Neural cell (in vitro differentiated cells): ENCODE results near the gene CHST1. TPM values are rescaled to one million over a fixed set of nuclear protein-coding genes. Genes with fewer than 3 reads are reported as not detected.

Experiments used
- H2AFZ ChIP-seq: fragments of 200-600, 300-800 bp; sonication (generic), shearing (Covaris generic); 2 replicates; pipeline ENCODE4 v1.6.0; 2014; ENCODE audit warnings: low read depth, mild to moderate bottlenecking, antibody characterized with exemption, low read length, moderate library complexity
- H3F3A ChIP-seq: fragments of 200-600 bp; shearing (Covaris generic); 2 replicates; pipeline ENCODE4 v1.6.1; 2016; ENCODE audit warnings: mild to moderate bottlenecking, moderate library complexity, mixed read lengths, antibody characterized with exemption, low read length; ENCODE audit not compliant: insufficient read depth, poor library complexity, severe bottlenecking
- H3K27ac ChIP-seq: fragments of 200-600, 300-800 bp; sonication (generic), shearing (Covaris generic); 2 replicates; pipeline ENCODE4 v1.5.1; 2014; ENCODE audit warnings: mild to moderate bottlenecking, low read length, moderate library complexity
- H3K27me3 ChIP-seq: fragments of 300-800, 200-600 bp; sonication (generic), shearing (Covaris generic); 2 replicates; pipeline ENCODE4 v1.6.0; 2014; ENCODE audit warnings: mild to moderate bottlenecking, low read depth, low read length, moderate library complexity; ENCODE audit not compliant: insufficient read depth
- H3K36me3 ChIP-seq: fragments of 300-800, 200-600 bp; sonication (generic), shearing (Covaris generic); 2 replicates; pipeline ENCODE4 v1.5.1; 2014; ENCODE audit warnings: mild to moderate bottlenecking, antibody characterized with exemption, low read length, moderate library complexity; ENCODE audit not compliant: insufficient read depth
- H3K4me2 ChIP-seq: fragments of 300-800, 200-600 bp; sonication (generic), shearing (Covaris generic); 2 replicates; pipeline ENCODE4 v1.6.0; 2014; ENCODE audit warnings: mild to moderate bottlenecking, low read length
- H3K4me3 ChIP-seq: fragments of 300-800, 200-600 bp; sonication (generic), shearing (Covaris generic); 2 replicates; pipeline ENCODE4 v1.5.1; 2014; ENCODE audit warnings: mild to moderate bottlenecking, low read length, moderate library complexity
- H3K79me2 ChIP-seq: fragments of 200-600 bp; shearing (Covaris generic); replicated peaks from 2 replicates; pipeline ENCODE4 v1.6.0; 2014; ENCODE audit warnings: mild to moderate bottlenecking, low read length, moderate library complexity; ENCODE audit not compliant: insufficient read depth
- H3K9ac ChIP-seq: fragments of 300-800, 200-600 bp; sonication (generic), shearing (Covaris generic); 2 replicates; pipeline ENCODE4 v1.6.1; 2016; ENCODE audit warnings: mild to moderate bottlenecking, low read length, mixed read lengths
- H3K9me2 ChIP-seq: fragments of 200-600 bp; shearing (Covaris generic); 2 replicates; pipeline ENCODE4 v1.6.1; 2016; ENCODE audit warnings: mild to moderate bottlenecking, low read length, mixed read lengths; ENCODE audit not compliant: insufficient read depth
- H3K9me3 ChIP-seq: fragments of 200-600, 300-800 bp; sonication (generic), shearing (Covaris generic); 2 replicates; pipeline ENCODE4 v1.6.1; 2016; ENCODE audit warnings: mild to moderate bottlenecking, mixed run types, low read length, moderate library complexity, mixed read lengths
- H4K20me1 ChIP-seq: fragments of 200-600 bp; shearing (Covaris generic); 2 replicates; pipeline ENCODE4 v1.6.1; 2016; ENCODE audit warnings: mild to moderate bottlenecking, mixed run types; ENCODE audit not compliant: insufficient read depth
- EP300 ChIP-seq: fragments of 450-650 bp; conservative IDR thresholded peaks from 2 replicates; pipeline ENCODE4 v1.6.1; 2014; ENCODE audit warnings: antibody characterized with exemption, mild to moderate bottlenecking, moderate library complexity; ENCODE audit not compliant: poor library complexity, severe bottlenecking
- EZH2 ChIP-seq: fragments of 200-600, 300-800 bp; shearing (Covaris generic), sonication (generic); IDR thresholded peaks from 2 replicates; pipeline ENCODE4 v1.6.1; 2014; ENCODE audit warnings: antibody characterized with exemption, low read length, borderline replicate concordance, mild to moderate bottlenecking; ENCODE audit not compliant: insufficient read depth, poor library complexity, severe bottlenecking
- MXI1 ChIP-seq: fragments of 450-650 bp; conservative IDR thresholded peaks from 2 replicates; pipeline ENCODE4 v1.6.1; 2014; ENCODE audit warnings: antibody characterized with exemption, mild to moderate bottlenecking; ENCODE audit not compliant: poor library complexity, severe bottlenecking
- POLR2AphosphoS5 ChIP-seq: IDR thresholded peaks from 2 replicates; pipeline ENCODE4 v1.6.1; 2012
- RAD21 ChIP-seq: fragments of 450-650 bp; conservative IDR thresholded peaks from 2 replicates; pipeline ENCODE4 v1.6.1; 2014; ENCODE audit warnings: antibody characterized with exemption, mild to moderate bottlenecking, moderate library complexity
- SMC3 ChIP-seq: fragments of 450-650 bp; conservative IDR thresholded peaks from 2 replicates; pipeline ENCODE4 v1.6.1; 2014; ENCODE audit warnings: antibody characterized with exemption, mild to moderate bottlenecking, moderate library complexity; ENCODE audit not compliant: poor library complexity
- TAF1 ChIP-seq: IDR thresholded peaks from 2 replicates; pipeline ENCODE4 v1.6.1; 2012; ENCODE audit warnings: low read depth
- polyA plus RNA-seq: library from polyadenylated mRNA; depleted of rRNA; stranded (reverse); fragments of >200 nt; gene quantifications from 2 replicates; pipeline ENCODE4 v1.2.3, GENCODE V29; 2014
- TF ChIP-seq, protein P1 (sequence below): IDR thresholded peaks from 2 replicates; pipeline ENCODE4 v1.6.1; 2012; ENCODE audit warnings: borderline replicate concordance
- TF ChIP-seq, protein P2 (sequence below): fragments of 450-650 bp; IDR thresholded peaks from 2 replicates; pipeline ENCODE4 v1.5.1; 2014; ENCODE audit warnings: antibody characterized with exemption, mild to moderate bottlenecking, moderate library complexity; ENCODE audit not compliant: poor library complexity, severe bottlenecking

The CHST1 gene
- polyA plus RNA-seq, 1 donor from 2014 or later = 16.2 TPM

DNA sequence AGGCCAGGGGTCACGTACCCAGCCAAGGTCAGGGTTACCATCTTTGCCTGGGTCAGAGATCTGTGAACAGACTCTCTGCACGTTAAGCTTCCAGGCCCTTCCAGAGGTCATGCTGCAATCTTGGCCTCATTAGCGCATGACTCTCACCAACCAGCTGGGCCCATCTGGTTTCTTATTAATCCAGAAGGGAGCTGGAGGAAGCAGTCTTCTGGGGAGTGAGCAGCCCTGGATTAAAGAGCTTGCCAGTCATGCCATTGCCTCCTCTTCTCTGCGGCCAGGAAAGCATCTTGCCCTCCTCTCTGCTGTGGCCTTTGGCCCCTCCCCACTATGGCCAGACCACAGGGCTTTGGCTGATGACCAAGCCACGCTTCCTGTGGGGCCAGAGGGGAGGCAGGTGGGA, 57.4 kb downstream of the CHST1 start:
- Histone ChIP-seq H3K79me2 (no peaks in the 10 kb centered on the region), H3K9me2 (no peaks in the 10 kb centered on the region), H4K20me1 (no peaks in the 10 kb centered on the region), H3K4me2 (no peak overlapping the region), H3F3A (no peaks in the 10 kb centered on the region), H3K9me3 (no peaks in the 10 kb centered on the region), H3K4me3 (no peak overlapping the region), H3K27ac (no peak overlapping the region), H3K27me3 (no peaks in the 10 kb centered on the region), H2AFZ (no peak overlapping the region), H3K9ac (no peak overlapping the region), H3K36me3 (no peaks in the 10 kb centered on the region)
- TF ChIP-seq, protein P1, sequence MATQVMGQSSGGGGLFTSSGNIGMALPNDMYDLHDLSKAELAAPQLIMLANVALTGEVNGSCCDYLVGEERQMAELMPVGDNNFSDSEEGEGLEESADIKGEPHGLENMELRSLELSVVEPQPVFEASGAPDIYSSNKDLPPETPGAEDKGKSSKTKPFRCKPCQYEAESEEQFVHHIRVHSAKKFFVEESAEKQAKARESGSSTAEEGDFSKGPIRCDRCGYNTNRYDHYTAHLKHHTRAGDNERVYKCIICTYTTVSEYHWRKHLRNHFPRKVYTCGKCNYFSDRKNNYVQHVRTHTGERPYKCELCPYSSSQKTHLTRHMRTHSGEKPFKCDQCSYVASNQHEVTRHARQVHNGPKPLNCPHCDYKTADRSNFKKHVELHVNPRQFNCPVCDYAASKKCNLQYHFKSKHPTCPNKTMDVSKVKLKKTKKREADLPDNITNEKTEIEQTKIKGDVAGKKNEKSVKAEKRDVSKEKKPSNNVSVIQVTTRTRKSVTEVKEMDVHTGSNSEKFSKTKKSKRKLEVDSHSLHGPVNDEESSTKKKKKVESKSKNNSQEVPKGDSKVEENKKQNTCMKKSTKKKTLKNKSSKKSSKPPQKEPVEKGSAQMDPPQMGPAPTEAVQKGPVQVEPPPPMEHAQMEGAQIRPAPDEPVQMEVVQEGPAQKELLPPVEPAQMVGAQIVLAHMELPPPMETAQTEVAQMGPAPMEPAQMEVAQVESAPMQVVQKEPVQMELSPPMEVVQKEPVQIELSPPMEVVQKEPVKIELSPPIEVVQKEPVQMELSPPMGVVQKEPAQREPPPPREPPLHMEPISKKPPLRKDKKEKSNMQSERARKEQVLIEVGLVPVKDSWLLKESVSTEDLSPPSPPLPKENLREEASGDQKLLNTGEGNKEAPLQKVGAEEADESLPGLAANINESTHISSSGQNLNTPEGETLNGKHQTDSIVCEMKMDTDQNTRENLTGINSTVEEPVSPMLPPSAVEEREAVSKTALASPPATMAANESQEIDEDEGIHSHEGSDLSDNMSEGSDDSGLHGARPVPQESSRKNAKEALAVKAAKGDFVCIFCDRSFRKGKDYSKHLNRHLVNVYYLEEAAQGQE = no peak
- TF ChIP-seq TAF1 (no peak), RAD21 (no peak), SMC3 (no peak), MXI1 (no peak), EZH2 (no peak), EP300 (no peak), POLR2AphosphoS5 (no peak)
- TF ChIP-seq, protein P2, sequence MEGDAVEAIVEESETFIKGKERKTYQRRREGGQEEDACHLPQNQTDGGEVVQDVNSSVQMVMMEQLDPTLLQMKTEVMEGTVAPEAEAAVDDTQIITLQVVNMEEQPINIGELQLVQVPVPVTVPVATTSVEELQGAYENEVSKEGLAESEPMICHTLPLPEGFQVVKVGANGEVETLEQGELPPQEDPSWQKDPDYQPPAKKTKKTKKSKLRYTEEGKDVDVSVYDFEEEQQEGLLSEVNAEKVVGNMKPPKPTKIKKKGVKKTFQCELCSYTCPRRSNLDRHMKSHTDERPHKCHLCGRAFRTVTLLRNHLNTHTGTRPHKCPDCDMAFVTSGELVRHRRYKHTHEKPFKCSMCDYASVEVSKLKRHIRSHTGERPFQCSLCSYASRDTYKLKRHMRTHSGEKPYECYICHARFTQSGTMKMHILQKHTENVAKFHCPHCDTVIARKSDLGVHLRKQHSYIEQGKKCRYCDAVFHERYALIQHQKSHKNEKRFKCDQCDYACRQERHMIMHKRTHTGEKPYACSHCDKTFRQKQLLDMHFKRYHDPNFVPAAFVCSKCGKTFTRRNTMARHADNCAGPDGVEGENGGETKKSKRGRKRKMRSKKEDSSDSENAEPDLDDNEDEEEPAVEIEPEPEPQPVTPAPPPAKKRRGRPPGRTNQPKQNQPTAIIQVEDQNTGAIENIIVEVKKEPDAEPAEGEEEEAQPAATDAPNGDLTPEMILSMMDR = no peak

DNA sequence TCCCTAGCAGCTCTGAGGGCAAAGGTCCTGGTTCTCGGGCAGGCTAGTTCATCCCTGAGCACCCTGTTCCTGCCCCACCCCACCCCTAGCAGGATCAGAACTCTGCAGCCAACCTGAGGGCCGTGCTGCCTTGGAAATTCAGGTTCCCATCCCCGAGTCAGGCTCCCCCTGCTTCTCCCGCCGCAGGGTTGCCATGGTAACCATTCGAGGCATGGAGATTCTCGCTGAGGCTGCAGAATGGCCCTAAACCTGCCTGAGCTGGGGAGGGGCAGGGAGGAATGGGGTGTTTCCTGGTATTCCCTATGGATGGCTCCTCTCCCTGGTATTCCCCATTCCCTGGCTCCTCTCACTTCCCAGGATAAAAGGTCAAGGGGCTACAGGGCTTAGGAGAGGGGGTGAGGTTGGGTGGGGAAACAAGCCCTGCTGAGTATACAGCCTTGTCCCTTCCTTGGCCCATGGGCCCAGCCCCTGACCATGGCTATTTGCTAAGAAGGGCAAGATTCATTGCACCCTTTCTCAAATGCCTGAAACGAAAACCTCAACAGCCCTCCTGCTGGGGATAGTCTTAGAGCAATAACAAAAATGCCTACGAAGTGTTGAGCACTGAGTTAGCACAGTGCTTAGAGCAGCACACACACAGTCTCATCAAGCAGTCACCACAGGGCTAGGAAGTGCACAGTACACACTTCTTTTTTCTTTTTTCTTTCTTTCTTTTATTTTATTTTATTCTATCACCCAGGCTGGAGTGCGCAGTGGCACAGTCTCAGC, 58.7 kb downstream of the CHST1 start:
- Histone ChIP-seq H3K9ac (peak overlapping the region; percentile 52), H3K27ac (peak overlapping the region; percentile 67), H3K9me3 (no peaks in the 10 kb centered on the region), H3K9me2 (no peaks in the 10 kb centered on the region), H3K27me3 (no peaks in the 10 kb centered on the region), H3K36me3 (no peaks in the 10 kb centered on the region), H4K20me1 (no peaks in the 10 kb centered on the region), H3K4me3 (peak overlapping the region; percentile 43), H3K4me2 (peak overlapping the region; percentile 26), H2AFZ (peak overlapping the region; percentile 18), H3F3A (no peaks in the 10 kb centered on the region), H3K79me2 (no peaks in the 10 kb centered on the region)
- TF ChIP-seq SMC3 (peak; percentile 40), MXI1 (no peak), RAD21 (peak; percentile 44), POLR2AphosphoS5 (peak; percentile 42)
- TF ChIP-seq, protein P1 = peak; percentile 99
